ENCODE results near the gene PPP2R5C.

PPP2R5C gene

GRCh38 chr14:101922866-101923265 lies 161.4 kb downstream of the PPP2R5C start:
- Histone ChIP-seq H3K9ac (ENCODE audit: low read depth, low read length) (no peak overlapping the region), H3K27ac (ENCODE audit: low read length) (no peak overlapping the region), H3K4me1 (ENCODE audit: insufficient read depth, low read length) (peaks cover 10% of the 10 kb centered on the region), H3K9me3 (ENCODE audit: insufficient read depth, low read depth, low read length) (no peaks in the 10 kb centered on the region), H3K4me3 (ENCODE audit: low read length) (no peak overlapping the region), H3K27me3 (ENCODE audit: insufficient read depth, low read length) (no peaks in the 10 kb centered on the region), H3K36me3 (ENCODE audit: insufficient read depth, low read depth, low read length) (0 out of 2 replicates have a peak, but pooled peaks cover 3% of the 10 kb centered on the region)

- H3K9ac ChIP-seq (ENCODE audit: low read depth, low read length), result no peak overlapping the region
- H3K9me3 ChIP-seq (ENCODE audit: insufficient read depth, low read depth, low read length), result no peaks in the 10 kb centered on the region
- 0 out of 2 replicates have a peak, but pooled peaks cover 3% of the 10 kb centered on the region for H3K36me3 ChIP-seq (ENCODE audit: insufficient read depth, low read depth, low read length)
- no peaks in the 10 kb centered on the region for H3K27me3 ChIP-seq (ENCODE audit: insufficient read depth, low read length)
- H3K4me3 ChIP-seq (ENCODE audit: low read length), result no peak overlapping the region
- H3K4me1 ChIP-seq (ENCODE audit: insufficient read depth, low read length), result no peaks in the 10 kb centered on the region
- H3K27ac ChIP-seq (ENCODE audit: low read length), result no peak overlapping the region
These were observed 163.6 kb downstream of the PPP2R5C start for GRCh38 chr14:101925152-101925551.

- Histone ChIP-seq H3K27ac (ENCODE audit: low read length) (no peak overlapping the region), H3K9ac (ENCODE audit: low read depth, low read length) (no peak overlapping the region), H3K27me3 (ENCODE audit: insufficient read depth, low read length) (no peaks in the 10 kb centered on the region), H3K36me3 (ENCODE audit: insufficient read depth, low read depth, low read length) (0 out of 2 replicates have a peak, but pooled peaks cover 2% of the 10 kb centered on the region), H3K4me3 (ENCODE audit: low read length) (no peak overlapping the region), H3K4me1 (ENCODE audit: insufficient read depth, low read length) (no peaks in the 10 kb centered on the region), H3K9me3 (ENCODE audit: insufficient read depth, low read depth, low read length) (no peaks in the 10 kb centered on the region)
These were observed 164.6 kb downstream of the PPP2R5C start for GRCh38 chr14:101926085-101926484.

- H3K4me1 ChIP-seq (ENCODE audit: insufficient read depth, low read length), result no peaks in the 10 kb centered on the region
- no peaks in the 10 kb centered on the region for H3K27me3 ChIP-seq (ENCODE audit: insufficient read depth, low read length)
- H3K9ac ChIP-seq (ENCODE audit: low read depth, low read length), result no peak overlapping the region
- H3K4me3 ChIP-seq (ENCODE audit: low read length), result no peak overlapping the region
- no peaks in the 10 kb centered on the region for H3K36me3 ChIP-seq (ENCODE audit: insufficient read depth, low read depth, low read length)
- no peaks in the 10 kb centered on the region for H3K9me3 ChIP-seq (ENCODE audit: insufficient read depth, low read depth, low read length)
- H3K27ac ChIP-seq (ENCODE audit: low read length), result no peak overlapping the region
These were observed 165.1 kb downstream of the PPP2R5C start for GRCh38 chr14:101926620-101927019.

GRCh38 chr14:101927859-101928258 lies 166.3 kb downstream of the PPP2R5C start:
- no peaks in the 10 kb centered on the region for H3K4me1 ChIP-seq (ENCODE audit: insufficient read depth, low read length)
- H3K36me3 ChIP-seq (ENCODE audit: insufficient read depth, low read depth, low read length), result no peaks in the 10 kb centered on the region
- H3K9me3 ChIP-seq (ENCODE audit: insufficient read depth, low read depth, low read length), result no peaks in the 10 kb centered on the region
- H3K4me3 ChIP-seq (ENCODE audit: low read length), result no peak overlapping the region
- H3K27ac ChIP-seq (ENCODE audit: low read length), result no peak overlapping the region
- H3K27me3 ChIP-seq (ENCODE audit: insufficient read depth, low read length), result no peaks in the 10 kb centered on the region
- H3K9ac ChIP-seq (ENCODE audit: low read depth, low read length), result no peak overlapping the region

GRCh38 chr14:101928415-101928841 lies 166.9 kb downstream of the PPP2R5C start:
- Histone ChIP-seq H3K9ac (ENCODE audit: low read depth, low read length) (no peak overlapping the region), H3K4me1 (ENCODE audit: insufficient read depth, low read length) (no peaks in the 10 kb centered on the region), H3K36me3 (ENCODE audit: insufficient read depth, low read depth, low read length) (no peaks in the 10 kb centered on the region), H3K27me3 (ENCODE audit: insufficient read depth, low read length) (peaks cover 5% of the 10 kb centered on the region; the same call in 1 of the 2 replicates), H3K9me3 (ENCODE audit: insufficient read depth, low read depth, low read length) (no peaks in the 10 kb centered on the region), H3K4me3 (ENCODE audit: low read length) (no peak overlapping the region), H3K27ac (ENCODE audit: low read length) (no peak overlapping the region)

- Histone ChIP-seq H3K9me3 (ENCODE audit: insufficient read depth, low read depth, low read length) (no peaks in the 10 kb centered on the region), H3K27me3 (ENCODE audit: insufficient read depth, low read length) (peaks cover 10% of the 10 kb centered on the region; the same call in 1 of the 2 replicates), H3K9ac (ENCODE audit: low read depth, low read length) (no peak overlapping the region), H3K4me3 (ENCODE audit: low read length) (no peak overlapping the region), H3K4me1 (ENCODE audit: insufficient read depth, low read length) (no peaks in the 10 kb centered on the region), H3K36me3 (ENCODE audit: insufficient read depth, low read depth, low read length) (no peaks in the 10 kb centered on the region), H3K27ac (ENCODE audit: low read length) (no peak overlapping the region)
These were observed 167.6 kb downstream of the PPP2R5C start for GRCh38 chr14:101929096-101929495.

- H3K9me3 ChIP-seq (ENCODE audit: insufficient read depth, low read depth, low read length), result no peaks in the 10 kb centered on the region
- H3K27me3 ChIP-seq (ENCODE audit: insufficient read depth, low read length), result peaks cover 15% of the 10 kb centered on the region; the same call in 1 of the 2 replicates
- H3K27ac ChIP-seq (ENCODE audit: low read length), result no peak overlapping the region
- H3K4me3 ChIP-seq (ENCODE audit: low read length), result no peak overlapping the region
- no peaks in the 10 kb centered on the region for H3K36me3 ChIP-seq (ENCODE audit: insufficient read depth, low read depth, low read length)
- H3K4me1 ChIP-seq (ENCODE audit: insufficient read depth, low read length), result no peaks in the 10 kb centered on the region
- H3K9ac ChIP-seq (ENCODE audit: low read depth, low read length), result no peak overlapping the region
These were observed 168.4 kb downstream of the PPP2R5C start for GRCh38 chr14:101929946-101930345.

GRCh38 chr14:101932673-101933072 lies 171.2 kb downstream of the PPP2R5C start:
- H3K9me3 ChIP-seq (ENCODE audit: insufficient read depth, low read depth, low read length), result no peaks in the 10 kb centered on the region
- peaks cover 23% of the 10 kb centered on the region for H3K27me3 ChIP-seq (ENCODE audit: insufficient read depth, low read length)
- H3K27ac ChIP-seq (ENCODE audit: low read length), result no peak overlapping the region
- no peaks in the 10 kb centered on the region for H3K36me3 ChIP-seq (ENCODE audit: insufficient read depth, low read depth, low read length)
- H3K4me1 ChIP-seq (ENCODE audit: insufficient read depth, low read length), result no peaks in the 10 kb centered on the region
- H3K9ac ChIP-seq (ENCODE audit: low read depth, low read length), result no peak overlapping the region
- no peak overlapping the region for H3K4me3 ChIP-seq (ENCODE audit: low read length)

- Histone ChIP-seq H3K27ac (ENCODE audit: low read length) (no peak overlapping the region), H3K9ac (ENCODE audit: low read depth, low read length) (no peak overlapping the region), H3K4me1 (ENCODE audit: insufficient read depth, low read length) (no peaks in the 10 kb centered on the region), H3K27me3 (ENCODE audit: insufficient read depth, low read length) (peaks cover 28% of the 10 kb centered on the region), H3K9me3 (ENCODE audit: insufficient read depth, low read depth, low read length) (no peaks in the 10 kb centered on the region), H3K36me3 (ENCODE audit: insufficient read depth, low read depth, low read length) (no peaks in the 10 kb centered on the region), H3K4me3 (ENCODE audit: low read length) (no peak overlapping the region)
These were observed 171.7 kb downstream of the PPP2R5C start for GRCh38 chr14:101933209-101933608.

GRCh38 chr14:101934601-101935150 lies 173.2 kb downstream of the PPP2R5C start:
- H3K9me3 ChIP-seq (ENCODE audit: insufficient read depth, low read depth, low read length), result no peaks in the 10 kb centered on the region
- H3K27ac ChIP-seq (ENCODE audit: low read length), result no peak overlapping the region
- no peaks in the 10 kb centered on the region for H3K36me3 ChIP-seq (ENCODE audit: insufficient read depth, low read depth, low read length)
- H3K4me1 ChIP-seq (ENCODE audit: insufficient read depth, low read length), result no peaks in the 10 kb centered on the region
- peaks cover 41% of the 10 kb centered on the region for H3K27me3 ChIP-seq (ENCODE audit: insufficient read depth, low read length)
- no peak overlapping the region for H3K9ac ChIP-seq (ENCODE audit: low read depth, low read length)
- no peak overlapping the region for H3K4me3 ChIP-seq (ENCODE audit: low read length)

- Histone ChIP-seq H3K27ac (ENCODE audit: low read length) (no peak overlapping the region), H3K27me3 (ENCODE audit: insufficient read depth, low read length) (peaks cover 69% of the 10 kb centered on the region), H3K4me1 (ENCODE audit: insufficient read depth, low read length) (no peaks in the 10 kb centered on the region), H3K9ac (ENCODE audit: low read depth, low read length) (no peak overlapping the region), H3K36me3 (ENCODE audit: insufficient read depth, low read depth, low read length) (no peaks in the 10 kb centered on the region), H3K4me3 (ENCODE audit: low read length) (no peak overlapping the region), H3K9me3 (ENCODE audit: insufficient read depth, low read depth, low read length) (no peaks in the 10 kb centered on the region)
These were observed 176.6 kb downstream of the PPP2R5C start for GRCh38 chr14:101937926-101938767.

Measured in iPS-20b (cell line).